Left lung (tissue), 10 donors: ENCODE results near the gene HDDC3. TPM values are rescaled to one million over a fixed set of nuclear protein-coding genes. Genes with fewer than 3 reads are reported as not detected.

Experiments
- ATAC-seq: fragments of 200-7000 bp; cut with Tn5 transposase; one replicate; pipeline ENCODE4 v1.9.1; 2020; ENCODE audit warnings: moderate library complexity
- DNase-seq, 4 donors: peaks; one replicate each; pipeline ENCODE4 v3.0.0-alpha.2; 2013 to 2020
- H3K27ac ChIP-seq, 2 donors: fragments of 200-600 bp; sonication (generic) in 1 of 2; one replicate each; pipeline versions ENCODE4 v1.5.0 to v1.8.0; 2020 to 2021
- H3K27me3 ChIP-seq, 2 donors: fragments of 200-600 bp; sonication (generic) in 1 of 2; one replicate each; pipeline versions ENCODE4 v1.5.0 to v1.8.0; 2020 to 2021
- H3K36me3 ChIP-seq, 2 donors: fragments of 200-600 bp; sonication (generic) in 1 of 2; one replicate each; pipeline versions ENCODE4 v1.5.0 to v1.8.0; 2020 to 2021
- H3K4me1 ChIP-seq, 2 donors: fragments of 200-600 bp; one replicate each; pipeline ENCODE4 v1.8.0; 2021
- H3K4me3 ChIP-seq, 2 donors: fragments of 200-600 bp; sonication (generic) in 1 of 2; one replicate each; pipeline versions ENCODE4 v1.5.0 to v1.8.0; 2020 to 2021; ENCODE audit warnings: mild to moderate bottlenecking in 1 of 2
- H3K9me3 ChIP-seq, 2 donors: fragments of 200-600 bp; sonication (generic) in 1 of 2; one replicate each; pipeline versions ENCODE4 v1.5.0 to v1.8.0; 2020 to 2021
- intact Hi-C, 2 donors: fragments of 100-400 bp; cut with DNase I; formaldehyde crosslinking; loops; one replicate each; pipeline versions ENCODE4 v1.11.2 to v1.14.2; 2022
- polyA plus RNA-seq, 6 donors: library from polyadenylated mRNA; unstranded; fragments of 120-200 nt; gene quantifications; one replicate each; pipeline ENCODE4 v1.2.1, GENCODE V29; 2013; ENCODE audit not compliant: insufficient read length in 6 of 6
- total RNA-seq, 2 donors: library from RNA; stranded (reverse); fragmentation: NEBNext Ultra II Directional; extraction: Animal tissue kit (Norgen Biotek cat#: 25700); gene quantifications; one replicate each; pipeline ENCODE4 v1.2.1, GENCODE V29; 2021
- TF ChIP-seq, protein P1 (sequence below), 2 donors: fragments of 200-600 bp; sonication (generic) in 1 of 2; IDR thresholded peaks; one replicate each; pipeline versions ENCODE4 v1.5.0 to v1.8.0; 2021; ENCODE audit warnings: antibody characterized with exemption in 2 of 2
- donor health status: DM: no; HTN: yes; CAD: no.
- donor health status: DM: no; HTN: no; CAD: no.

Gene HDDC3
- total and polyA plus RNA-seq, 8 donors, result 10.3 to 15.9 (median 13.2) TPM

DNA sequence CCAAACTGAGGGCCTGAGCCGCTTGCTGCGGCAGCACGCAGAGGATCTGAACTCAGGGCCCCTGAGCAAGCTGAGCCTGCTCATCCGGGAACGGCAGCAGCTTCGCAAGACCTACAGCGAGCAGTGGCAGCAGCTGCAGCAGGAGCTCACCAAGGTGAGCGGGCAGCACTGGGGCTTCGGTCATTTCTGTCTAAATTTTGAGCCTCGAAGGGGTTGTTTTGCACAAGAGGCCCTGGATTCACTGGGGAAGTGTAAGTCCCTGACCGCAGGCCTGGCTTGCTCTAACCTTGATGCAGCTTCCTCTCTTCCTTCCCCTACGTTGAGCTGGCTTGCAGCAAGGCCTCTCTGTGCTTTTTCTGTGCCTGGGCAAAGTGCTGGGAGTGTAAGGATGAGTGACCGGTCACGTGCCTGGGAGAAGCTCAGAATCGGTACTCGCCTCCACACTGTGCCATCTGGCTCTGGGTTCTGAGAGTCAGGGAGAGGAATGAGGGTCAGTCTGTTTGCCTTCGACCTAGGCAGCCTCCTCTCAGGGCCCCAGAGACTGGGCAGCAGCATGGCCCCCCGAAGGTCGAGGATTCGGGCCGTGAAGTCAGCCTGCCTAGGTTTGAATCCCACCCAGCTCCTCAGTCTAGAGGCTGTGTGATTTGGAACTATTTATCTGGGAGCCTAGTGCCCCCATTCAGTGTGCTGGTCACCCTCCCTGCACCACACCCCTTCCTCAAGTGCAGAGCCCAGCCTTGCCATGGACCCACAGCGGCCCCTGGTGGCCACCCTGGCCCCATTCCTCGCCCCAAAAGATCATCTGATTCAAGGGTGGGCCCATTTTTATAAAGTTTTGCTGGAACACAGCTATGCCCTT, 46.7 kb downstream of the HDDC3 start:
- H3K9me3 ChIP-seq, result no peaks in the 10 kb centered on the region
- H3K27ac ChIP-seq, result peak overlapping the region; percentile 97 to 98
- DNase-seq (peak; percentile 75 to 95 (median 84)), ATAC-seq (peak; percentile 77)
- TF ChIP-seq, protein P1, sequence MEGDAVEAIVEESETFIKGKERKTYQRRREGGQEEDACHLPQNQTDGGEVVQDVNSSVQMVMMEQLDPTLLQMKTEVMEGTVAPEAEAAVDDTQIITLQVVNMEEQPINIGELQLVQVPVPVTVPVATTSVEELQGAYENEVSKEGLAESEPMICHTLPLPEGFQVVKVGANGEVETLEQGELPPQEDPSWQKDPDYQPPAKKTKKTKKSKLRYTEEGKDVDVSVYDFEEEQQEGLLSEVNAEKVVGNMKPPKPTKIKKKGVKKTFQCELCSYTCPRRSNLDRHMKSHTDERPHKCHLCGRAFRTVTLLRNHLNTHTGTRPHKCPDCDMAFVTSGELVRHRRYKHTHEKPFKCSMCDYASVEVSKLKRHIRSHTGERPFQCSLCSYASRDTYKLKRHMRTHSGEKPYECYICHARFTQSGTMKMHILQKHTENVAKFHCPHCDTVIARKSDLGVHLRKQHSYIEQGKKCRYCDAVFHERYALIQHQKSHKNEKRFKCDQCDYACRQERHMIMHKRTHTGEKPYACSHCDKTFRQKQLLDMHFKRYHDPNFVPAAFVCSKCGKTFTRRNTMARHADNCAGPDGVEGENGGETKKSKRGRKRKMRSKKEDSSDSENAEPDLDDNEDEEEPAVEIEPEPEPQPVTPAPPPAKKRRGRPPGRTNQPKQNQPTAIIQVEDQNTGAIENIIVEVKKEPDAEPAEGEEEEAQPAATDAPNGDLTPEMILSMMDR (IDR thresholded peaks at IDR 0.05), result peak; percentile 96 to 97
- peak overlapping the region; percentile 66 for H3K4me3 ChIP-seq
- H3K27me3 ChIP-seq, result no peaks in the 10 kb centered on the region
- peaks cover 0 to 66% of the 10 kb centered on the region in 2 donors for H3K36me3 ChIP-seq
- peaks cover 24 to 43% of the 10 kb centered on the region in 2 donors for H3K4me1 ChIP-seq
- intact Hi-C loops, result loop anchor here in 1 of 2 donors (5.0 kb wide), 1 partner anchor 238 kb away; no protein-coding TSS in a partner anchor

DNA sequence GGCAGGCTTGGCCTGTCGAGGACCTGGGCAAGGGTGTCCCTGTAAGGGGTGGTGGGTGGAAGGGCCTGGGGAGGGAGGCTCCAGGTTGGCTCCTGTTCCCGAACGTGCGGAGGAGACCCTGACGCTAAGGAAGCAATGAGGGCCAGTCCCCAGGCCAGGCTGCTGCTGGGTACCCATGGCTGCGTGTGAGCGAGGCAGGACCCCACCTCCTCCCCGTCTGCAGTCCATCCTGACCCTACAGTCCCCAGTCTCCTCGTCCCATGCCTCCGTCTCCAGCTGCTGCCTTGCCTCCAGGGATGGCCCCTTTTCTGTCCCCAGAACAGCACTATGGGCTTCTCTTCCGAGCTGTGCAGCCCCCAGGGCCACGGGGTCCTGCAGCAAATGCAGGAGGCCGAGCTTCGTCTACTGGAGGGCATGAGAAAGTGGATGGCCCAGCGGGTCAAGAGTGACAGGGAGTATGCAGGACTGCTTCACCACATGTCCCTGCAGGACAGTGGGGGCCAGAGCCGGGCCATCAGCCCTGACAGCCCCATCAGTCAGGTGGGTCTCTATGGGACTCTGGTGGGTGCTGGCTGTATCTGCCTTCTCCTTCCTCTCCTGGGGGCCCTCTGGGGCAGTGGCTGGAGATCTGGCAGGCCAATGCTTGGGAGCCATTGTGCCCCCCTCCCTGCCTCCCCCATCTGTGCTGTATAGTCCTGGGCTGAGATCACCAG, 47.5 kb downstream of the HDDC3 start:
- Histone ChIP-seq H3K4me1 (peaks cover 24 to 43% of the 10 kb centered on the region in 2 donors), H3K36me3 (peaks cover 0 to 66% of the 10 kb centered on the region in 2 donors), H3K27ac (peak overlapping the region; percentile 97 to 98), H3K9me3 (no peaks in the 10 kb centered on the region), H3K4me3 (peak overlapping the region; percentile 66), H3K27me3 (no peaks in the 10 kb centered on the region)
- TF ChIP-seq, protein P1 (IDR thresholded peaks at IDR 0.05), result no peak
- intact Hi-C loops, result loop anchor here in 1 of 2 donors (5.0 kb wide), 1 partner anchor 238 kb away; no protein-coding TSS in a partner anchor
- peak; percentile 3 for ATAC-seq
- DNase-seq, result no peak

DNA sequence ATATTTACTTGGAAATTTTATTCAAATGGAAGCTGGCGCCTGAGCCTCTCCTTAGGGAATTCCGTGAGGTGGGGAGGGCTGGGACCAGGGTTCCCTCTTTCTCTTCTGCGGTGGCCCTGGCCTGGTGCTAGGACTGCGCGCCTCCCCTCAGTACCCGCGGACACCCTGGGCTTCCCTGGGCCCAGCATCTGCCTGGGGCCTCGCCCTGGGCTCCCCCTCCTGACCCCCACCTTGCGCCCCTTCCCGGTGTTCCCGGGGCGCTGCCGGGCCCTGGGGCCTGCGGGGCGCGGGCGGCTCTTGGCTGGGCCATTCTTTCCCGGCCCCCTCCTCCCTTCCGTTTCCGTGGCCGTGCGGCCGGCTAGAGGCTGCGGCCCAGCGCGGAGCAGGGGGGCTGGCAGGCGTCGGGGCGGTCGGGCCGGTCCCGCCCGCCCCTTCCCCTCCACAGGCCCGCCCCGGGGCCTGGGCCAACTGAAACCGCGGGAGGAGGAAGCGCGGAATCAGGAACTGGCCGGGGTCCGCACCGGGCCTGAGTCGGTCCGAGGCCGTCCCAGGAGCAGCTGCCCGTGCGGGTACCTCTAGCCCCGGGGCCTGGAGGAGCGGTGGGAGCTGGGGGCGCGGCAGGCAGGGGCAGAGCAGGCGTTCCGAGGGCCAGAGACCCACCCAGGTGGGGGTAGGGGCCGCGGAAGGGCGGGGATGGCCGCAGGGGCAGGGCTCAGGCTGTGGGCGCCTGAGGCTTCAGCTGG, 48.2 kb downstream of the HDDC3 start, which contains the start of gene FES:
Gene FES (plus strand): TSS at position 529 of the 743 bp plus-strand sequence. CDS start 542 bp downstream, outside the sequence.
- TF ChIP-seq, protein P1 (IDR thresholded peaks at IDR 0.05), result no peak
- peaks cover 0 to 66% of the 10 kb centered on the region in 2 donors for H3K36me3 ChIP-seq
- H3K27me3 ChIP-seq, result no peaks in the 10 kb centered on the region
- H3K9me3 ChIP-seq, result no peaks in the 10 kb centered on the region
- ATAC-seq, result peak; percentile 81
- H3K4me3 ChIP-seq, result peak within 1 kb of the TSS; percentile 66
- peak; percentile 71 to 97 (median 86) for DNase-seq
- intact Hi-C loops, result no loop called here
- H3K27ac ChIP-seq, result peak within 1 kb of the TSS; percentile 97 to 98
- peaks cover 24 to 43% of the 10 kb centered on the region in 2 donors for H3K4me1 ChIP-seq

DNA sequence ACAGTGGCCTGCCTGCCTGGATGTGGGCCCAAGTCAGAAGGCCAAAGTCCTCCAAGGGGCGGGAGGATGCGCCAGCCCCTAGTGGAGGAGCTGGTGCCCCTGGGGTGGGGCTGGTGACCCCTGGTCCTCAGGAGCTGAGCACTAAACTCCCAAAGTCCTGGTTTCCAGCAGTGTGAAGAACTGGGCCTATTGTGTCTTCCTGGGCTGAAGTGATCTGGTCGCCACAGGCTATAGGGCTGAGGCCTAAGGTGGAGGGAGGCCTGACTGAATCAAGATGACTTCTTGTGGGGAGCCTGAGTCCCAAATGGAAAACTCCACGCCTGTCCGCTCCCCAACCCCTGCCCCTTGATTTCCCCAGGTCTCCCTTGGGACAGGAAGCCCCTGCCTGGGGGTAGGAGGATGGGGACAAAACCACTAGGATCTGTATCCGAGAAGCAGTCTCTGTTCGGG, 48.8 kb downstream of the HDDC3 start:
- TF ChIP-seq, protein P1 (IDR thresholded peaks at IDR 0.05), result no peak

More for the DNA sequence above, 48.8 kb downstream of the HDDC3 start:
- Histone ChIP-seq H3K36me3 (peaks cover 0 to 66% of the 10 kb centered on the region in 2 donors), H3K9me3 (no peaks in the 10 kb centered on the region), H3K27ac (peak overlapping the region; percentile 97 to 98), H3K4me1 (peaks cover 24 to 43% of the 10 kb centered on the region in 2 donors), H3K4me3 (peak overlapping the region; percentile 66), H3K27me3 (no peaks in the 10 kb centered on the region)
- ATAC-seq, result no peak
- DNase-seq, result peak in 1 of 4 donors; percentile 60
- intact Hi-C loops, result no loop called here
